GM19023 (cell line): ENCODE measurements around the gene DNAJB12.

Experiments used
- ATAC-seq: cut with Tn5 transposase; IDR thresholded peaks from one replicate; pipeline ENCODE4 v1.9.1; 2021; ENCODE audit warnings: mild to moderate bottlenecking, moderate library complexity; ENCODE audit not compliant: unreplicated experiment

The DNAJB12 gene

DNA sequence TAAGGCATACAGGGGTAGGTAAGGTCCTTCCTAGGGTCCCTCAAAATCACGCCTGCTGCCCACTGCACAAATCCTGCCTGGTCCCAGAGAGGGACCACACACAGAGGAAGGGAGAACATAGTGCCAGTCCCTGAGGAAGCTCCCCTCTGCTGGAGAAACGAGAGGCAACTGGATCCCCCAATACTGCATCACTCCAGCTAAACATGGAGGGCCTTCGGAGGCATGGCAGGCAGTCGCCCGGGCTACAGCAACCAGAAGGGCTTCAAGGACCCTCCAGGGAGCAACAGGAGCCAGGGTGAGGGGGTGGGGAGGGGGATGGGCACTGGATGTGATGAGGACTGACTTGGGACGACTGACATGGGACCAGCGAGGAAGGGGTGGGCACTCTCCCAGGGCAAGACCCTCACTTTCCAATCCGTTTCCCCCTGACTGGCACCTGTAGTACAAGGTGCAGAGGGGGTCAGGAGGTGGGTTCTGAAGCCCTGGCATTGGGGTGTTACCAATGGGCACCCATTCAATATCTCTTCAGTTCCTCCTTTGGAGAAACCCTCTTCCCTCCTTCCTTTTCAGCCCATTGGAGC, 59.3 kb downstream of the DNAJB12 start:
- ATAC-seq, result no peak

- no peak for ATAC-seq
Observed at GRCh38 chr10:72292223-72292691, 62.5 kb downstream of the DNAJB12 start.

DNA sequence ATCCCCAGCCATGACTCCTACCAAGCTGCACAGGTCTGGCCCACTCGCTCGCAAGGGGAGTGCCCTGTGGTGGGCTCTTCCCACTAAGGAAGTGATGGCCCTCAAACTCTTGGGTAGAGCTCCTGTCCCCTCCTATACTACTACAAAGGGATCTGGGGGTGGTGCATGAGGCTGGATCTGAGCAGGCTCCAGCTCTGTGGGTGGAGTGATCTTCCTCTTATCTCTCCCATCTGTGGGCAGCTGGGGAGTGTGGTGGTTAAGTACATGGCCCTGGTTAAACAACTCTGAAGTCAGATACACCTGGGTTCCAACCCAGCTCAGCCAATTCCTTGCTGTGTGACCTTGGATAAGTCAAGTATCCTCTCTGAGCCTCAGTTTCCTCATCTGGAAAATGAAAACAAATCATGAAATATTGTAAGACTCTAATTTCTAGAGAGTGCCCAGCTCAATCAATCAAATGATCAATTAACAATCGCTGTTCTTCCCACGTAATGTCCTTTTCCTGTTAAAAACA, 63.6 kb downstream of the DNAJB12 start:
- ATAC-seq, result no peak

- no peak for ATAC-seq
Observed at GRCh38 chr10:72285972-72286521, 68.7 kb downstream of the DNAJB12 start.

- no peak for ATAC-seq
Observed at GRCh38 chr10:72283131-72283530, 71.6 kb downstream of the DNAJB12 start.
